Measurements from ENCODE around the gene RELN.

RELN gene

GRCh38 chr7:103689255-103689654 lies 300.2 kb downstream of the RELN start:
- no peak overlapping the region for H3K27ac ChIP-seq
- TF ChIP-seq, protein P1, sequence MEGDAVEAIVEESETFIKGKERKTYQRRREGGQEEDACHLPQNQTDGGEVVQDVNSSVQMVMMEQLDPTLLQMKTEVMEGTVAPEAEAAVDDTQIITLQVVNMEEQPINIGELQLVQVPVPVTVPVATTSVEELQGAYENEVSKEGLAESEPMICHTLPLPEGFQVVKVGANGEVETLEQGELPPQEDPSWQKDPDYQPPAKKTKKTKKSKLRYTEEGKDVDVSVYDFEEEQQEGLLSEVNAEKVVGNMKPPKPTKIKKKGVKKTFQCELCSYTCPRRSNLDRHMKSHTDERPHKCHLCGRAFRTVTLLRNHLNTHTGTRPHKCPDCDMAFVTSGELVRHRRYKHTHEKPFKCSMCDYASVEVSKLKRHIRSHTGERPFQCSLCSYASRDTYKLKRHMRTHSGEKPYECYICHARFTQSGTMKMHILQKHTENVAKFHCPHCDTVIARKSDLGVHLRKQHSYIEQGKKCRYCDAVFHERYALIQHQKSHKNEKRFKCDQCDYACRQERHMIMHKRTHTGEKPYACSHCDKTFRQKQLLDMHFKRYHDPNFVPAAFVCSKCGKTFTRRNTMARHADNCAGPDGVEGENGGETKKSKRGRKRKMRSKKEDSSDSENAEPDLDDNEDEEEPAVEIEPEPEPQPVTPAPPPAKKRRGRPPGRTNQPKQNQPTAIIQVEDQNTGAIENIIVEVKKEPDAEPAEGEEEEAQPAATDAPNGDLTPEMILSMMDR (IDR thresholded peaks at IDR 0.05): no peak
- no peak for TF ChIP-seq ZFX (IDR thresholded peaks at IDR 0.05; ENCODE audit: borderline replicate concordance)

- TF ChIP-seq, protein P1 (IDR thresholded peaks at IDR 0.05): no peak
- no peak for TF ChIP-seq ZFX (IDR thresholded peaks at IDR 0.05; ENCODE audit: borderline replicate concordance)
- no peak overlapping the region for H3K27ac ChIP-seq
Measured at GRCh38 chr7:103687951-103688350, 301.5 kb downstream of the RELN start.

GRCh38 chr7:103687272-103687671 lies 302.2 kb downstream of the RELN start:
- H3K27ac ChIP-seq: no peak overlapping the region
- TF ChIP-seq, protein P1 (IDR thresholded peaks at IDR 0.05): no peak
- TF ChIP-seq ZFX (IDR thresholded peaks at IDR 0.05; ENCODE audit: borderline replicate concordance): no peak

- TF ChIP-seq, protein P1 (IDR thresholded peaks at IDR 0.05): no peak
- no peak for TF ChIP-seq ZFX (IDR thresholded peaks at IDR 0.05; ENCODE audit: borderline replicate concordance)
- no peak overlapping the region for H3K27ac ChIP-seq
Measured at GRCh38 chr7:103686763-103687162, 302.7 kb downstream of the RELN start.

GRCh38 chr7:103686064-103686463 lies 303.4 kb downstream of the RELN start:
- TF ChIP-seq, protein P1 (IDR thresholded peaks at IDR 0.05): no peak
- TF ChIP-seq ZFX (IDR thresholded peaks at IDR 0.05; ENCODE audit: borderline replicate concordance): no peak
- H3K27ac ChIP-seq: no peak overlapping the region

DNA sequence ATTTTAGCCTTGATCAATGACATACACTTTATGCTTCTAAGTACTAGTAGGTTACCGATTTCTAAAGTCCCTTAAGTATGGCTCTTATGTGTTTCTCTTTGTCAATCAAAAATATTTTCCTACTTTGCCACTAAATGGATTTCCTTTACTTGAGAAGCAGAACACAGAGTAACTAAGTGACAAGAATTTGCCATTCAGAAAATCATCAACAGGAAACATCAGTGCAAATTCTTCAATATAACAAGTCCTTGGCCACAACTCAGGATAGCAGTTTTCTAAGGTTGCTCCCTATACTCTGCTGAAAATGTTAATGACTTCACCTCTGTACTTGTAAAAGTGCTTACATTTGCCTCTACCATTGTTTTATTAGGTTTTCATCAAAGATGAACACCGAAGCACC lies 303.8 kb downstream of the RELN start:
- TF ChIP-seq, protein P1 (IDR thresholded peaks at IDR 0.05): no peak
- no peak for TF ChIP-seq ZFX (IDR thresholded peaks at IDR 0.05; ENCODE audit: borderline replicate concordance)
- H3K27ac ChIP-seq: no peak overlapping the region

GRCh38 chr7:103683348-103683747 lies 306.1 kb downstream of the RELN start:
- no peak overlapping the region for H3K27ac ChIP-seq
- TF ChIP-seq, protein P1 (IDR thresholded peaks at IDR 0.05): no peak

All from 22Rv1 (cell line).